Ovary (tissue), 9 donors: ENCODE measurements around the gene BICDL2. TPM values are rescaled to one million over a fixed set of nuclear protein-coding genes. Genes with fewer than 3 reads are reported as not detected.

ENCODE experiments used
- DNase-seq, 5 donors: peaks; one replicate each; pipeline ENCODE4 v3.0.0-alpha.2; 2019 to 2020
- H3K27ac ChIP-seq, 2 donors: fragments of 200-600 bp; one replicate each; pipeline versions ENCODE4 v1.5.1 to v1.8.0; 2019 to 2022
- H3K27me3 ChIP-seq: fragments of 200-600 bp; one replicate; pipeline ENCODE4 v1.8.0; 2022
- H3K36me3 ChIP-seq: fragments of 200-600 bp; sonication (generic); one replicate; pipeline ENCODE4 v1.5.1; 2019
- H3K4me1 ChIP-seq: one replicate; pipeline ENCODE4 v1.8.1; 2013; ENCODE audit warnings: mild to moderate bottlenecking, moderate library complexity; ENCODE audit not compliant: insufficient read depth
- H3K4me3 ChIP-seq: fragments of 200-600 bp; sonication (generic); one replicate; pipeline ENCODE4 v1.5.1; 2017
- H3K9me3 ChIP-seq, 2 donors: fragments of 200-600 bp in 1 of 2; sonication (generic) in 1 of 2; one replicate each; pipeline versions ENCODE4 v1.5.1 to v1.8.1; 2013 to 2019; ENCODE audit warnings: mild to moderate bottlenecking in 1 of 2, moderate library complexity in 1 of 2
- CTCF ChIP-seq, 3 donors: fragments of 450-650 bp in 2 of 3; fragments of 200-600 bp in 1 of 3; IDR thresholded peaks; one replicate each; pipeline versions ENCODE4 v1.5.1 to v1.8.0; 2016 to 2022; ENCODE audit warnings: antibody characterized with exemption in 3 of 3, mild to moderate bottlenecking in 1 of 3
- EP300 ChIP-seq: sonication (generic); formaldehyde crosslinking; IDR thresholded peaks from one replicate; pipeline ENCODE4 v1.6.1; 2017; ENCODE audit warnings: antibody characterized with exemption
- POLR2A ChIP-seq: fragments of 450-650 bp; IDR thresholded peaks from one replicate; pipeline ENCODE4 v1.6.1; 2017; ENCODE audit warnings: antibody characterized with exemption, mild to moderate bottlenecking, moderate library complexity
- WGBS, 3 donors: extraction: QIAGEN DNeasy Blood & Tissue Kit in 1 of 3; methylation state at CpG; one replicate each; pipeline versions ENCODE4 v1.1.5 to v1.1.7; 2013 to 2017; 5-methylcytosine and 5-hydroxymethylcytosine counted together
- intact Hi-C, 4 donors: fragments of 100-400 bp; cut with DNase I; formaldehyde crosslinking; loops; one replicate each; pipeline versions ENCODE4 v1.11.0 to v1.15.1; 2022 to 2023
- polyA plus RNA-seq, 2 donors: library from polyadenylated mRNA; stranded (reverse); fragments of 200-250 nt in 1 of 2; fragments of 350-450 nt in 1 of 2; fragmentation: Illumina TruSeq in 1 of 2; extraction: RNeasy Lipid Tissue Mini Kit (QIAGEN cat#74804) in 1 of 2; gene quantifications; one replicate each; pipeline ENCODE4 v1.2.3, GENCODE V29; 2013 to 2014
- total RNA-seq, 7 donors: library from RNA; depleted of rRNA in 2 of 7; stranded (reverse); fragments of >200 nt in 2 of 7; fragmentation: NEBNext Ultra II Directional in 3 of 7; extraction: Animal tissue kit (Norgen Biotek cat#: 25700) in 3 of 7; gene quantifications; one replicate each; pipeline versions ENCODE4 v1.1.0 to v1.2.4, GENCODE V29; 2016 to 2023
- donor health status: DM: no; HTN: no; CAD: no; lungs with moderate emphysema.
- donor health status: DM: no; HTN: no; CAD: no.
- donor health status: Bipolar disorder and iron deficiency.
- donor health status: DM: yes; HTN: yes; CAD: no.
- donor health status: DM: no; HTN: no; CAD: no.
- donor health status: DM: yes; HTN: yes; CAD: no.

The BICDL2 gene
- total and polyA plus RNA-seq, 9 donors = 0.02 to 21.9 (median 1.3) TPM; not detected in 3

GRCh38 chr16:2990891-2991290 is 45.9 kb downstream of the BICDL2 start:
- WGBS, 3 donors = 64 to 67% (median 65%) methylated on average over 10 of the region's 10 CpGs
- H3K4me3 ChIP-seq = no peak overlapping the region
- H3K9me3 ChIP-seq = no peaks in the 10 kb centered on the region
- no peaks in the 10 kb centered on the region for H3K36me3 ChIP-seq
- DNase-seq = no peak
- no peaks in the 10 kb centered on the region for H3K4me1 ChIP-seq
- no peaks in the 10 kb centered on the region for H3K27me3 ChIP-seq
- intact Hi-C loops = no loop called here
- no peak overlapping the region for H3K27ac ChIP-seq
- TF ChIP-seq POLR2A = no peak
- TF ChIP-seq CTCF (IDR thresholded peaks at IDR 0.05) = no peak
- no peak for TF ChIP-seq EP300

- Histone ChIP-seq H3K36me3 (no peaks in the 10 kb centered on the region), H3K27ac (no peak overlapping the region), H3K9me3 (no peaks in the 10 kb centered on the region), H3K27me3 (no peaks in the 10 kb centered on the region), H3K4me1 (peaks cover 2% of the 10 kb centered on the region), H3K4me3 (no peak overlapping the region)
- WGBS, 3 donors = 51 to 60% (median 54%) methylated on average over 8 of the region's 8 CpGs
- TF ChIP-seq CTCF (IDR thresholded peaks at IDR 0.05) = no peak
- no peak for TF ChIP-seq EP300
- no peak for TF ChIP-seq POLR2A
- DNase-seq = no peak
- intact Hi-C loops = no loop called here
Observed at GRCh38 chr16:2988590-2989099, 48.1 kb downstream of the BICDL2 start.

GRCh38 chr16:2987833-2988232 is 48.9 kb downstream of the BICDL2 start:
- Histone ChIP-seq H3K9me3 (no peaks in the 10 kb centered on the region), H3K27ac (no peak overlapping the region), H3K27me3 (no peaks in the 10 kb centered on the region), H3K4me1 (peaks cover 2% of the 10 kb centered on the region), H3K36me3 (no peaks in the 10 kb centered on the region), H3K4me3 (no peak overlapping the region)
- WGBS, 3 donors = 57 to 72% (median 65%) methylated on average over 6 to 8 of the region's 8 CpGs
- intact Hi-C loops = no loop called here
- no peak for DNase-seq
- TF ChIP-seq POLR2A (no peak), EP300 (no peak), CTCF (IDR thresholded peaks at IDR 0.05) (no peak)

GRCh38 chr16:2987286-2987685 is 49.5 kb downstream of the BICDL2 start:
- Histone ChIP-seq H3K27me3 (no peaks in the 10 kb centered on the region), H3K4me3 (no peak overlapping the region), H3K36me3 (no peaks in the 10 kb centered on the region), H3K27ac (no peak overlapping the region), H3K4me1 (peaks cover 2% of the 10 kb centered on the region), H3K9me3 (no peaks in the 10 kb centered on the region)
- intact Hi-C loops = no loop called here
- no peak for DNase-seq
- TF ChIP-seq POLR2A (no peak), CTCF (IDR thresholded peaks at IDR 0.05) (no peak), EP300 (no peak)
- 87 to 88% (median 88%) methylated on average over 9 of the region's 9 CpGs for WGBS, 3 donors
